ENCODE data around the gene CCT7.

Gene CCT7

DNA sequence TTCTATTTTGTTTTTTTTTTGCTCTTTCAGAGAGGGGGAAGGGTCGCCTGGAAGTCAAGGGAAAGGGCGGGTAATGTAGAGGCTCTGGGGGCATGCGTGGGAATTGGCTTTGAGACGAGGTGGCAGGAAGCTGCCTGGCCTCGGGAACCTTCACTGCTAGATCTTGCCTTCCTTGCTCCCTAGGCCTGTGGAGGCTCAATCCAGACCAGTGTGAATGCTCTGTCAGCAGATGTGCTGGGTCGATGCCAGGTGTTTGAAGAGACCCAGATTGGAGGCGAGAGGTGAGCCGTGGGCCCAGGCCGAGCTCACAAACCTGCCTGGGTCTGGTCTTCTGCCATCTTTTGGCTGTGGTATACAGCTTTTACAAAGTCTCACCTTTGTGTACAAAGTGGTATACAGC, 15.5 kb downstream of the CCT7 start:
- Histone ChIP-seq H3K27me3 (no peaks in the 10 kb centered on the region), H3K27ac (no peak overlapping the region), H3K4me2 (no peak overlapping the region), H3K4me1 (peaks cover 2 to 29% (median 13%) of the 10 kb centered on the region in 10 experiments; a peak in 14 of 20 replicates), H3K9ac (no peak overlapping the region), H3K4me3 (no peak overlapping the region), H3K9me3 (replicated peaks in 1 of 11) (no peaks in the 10 kb centered on the region), H3K36me3 (peaks cover 87 to 100% (median 100%) of the 10 kb centered on the region in 11 experiments), H4K20me1 (peaks cover 35 to 100% (median 99%) of the 10 kb centered on the region in 11 experiments; a peak in 21 of 22 replicates)
- TF ChIP-seq Cebpa-rat (IDR thresholded peaks at IDR 0.05), result no peak

DNA sequence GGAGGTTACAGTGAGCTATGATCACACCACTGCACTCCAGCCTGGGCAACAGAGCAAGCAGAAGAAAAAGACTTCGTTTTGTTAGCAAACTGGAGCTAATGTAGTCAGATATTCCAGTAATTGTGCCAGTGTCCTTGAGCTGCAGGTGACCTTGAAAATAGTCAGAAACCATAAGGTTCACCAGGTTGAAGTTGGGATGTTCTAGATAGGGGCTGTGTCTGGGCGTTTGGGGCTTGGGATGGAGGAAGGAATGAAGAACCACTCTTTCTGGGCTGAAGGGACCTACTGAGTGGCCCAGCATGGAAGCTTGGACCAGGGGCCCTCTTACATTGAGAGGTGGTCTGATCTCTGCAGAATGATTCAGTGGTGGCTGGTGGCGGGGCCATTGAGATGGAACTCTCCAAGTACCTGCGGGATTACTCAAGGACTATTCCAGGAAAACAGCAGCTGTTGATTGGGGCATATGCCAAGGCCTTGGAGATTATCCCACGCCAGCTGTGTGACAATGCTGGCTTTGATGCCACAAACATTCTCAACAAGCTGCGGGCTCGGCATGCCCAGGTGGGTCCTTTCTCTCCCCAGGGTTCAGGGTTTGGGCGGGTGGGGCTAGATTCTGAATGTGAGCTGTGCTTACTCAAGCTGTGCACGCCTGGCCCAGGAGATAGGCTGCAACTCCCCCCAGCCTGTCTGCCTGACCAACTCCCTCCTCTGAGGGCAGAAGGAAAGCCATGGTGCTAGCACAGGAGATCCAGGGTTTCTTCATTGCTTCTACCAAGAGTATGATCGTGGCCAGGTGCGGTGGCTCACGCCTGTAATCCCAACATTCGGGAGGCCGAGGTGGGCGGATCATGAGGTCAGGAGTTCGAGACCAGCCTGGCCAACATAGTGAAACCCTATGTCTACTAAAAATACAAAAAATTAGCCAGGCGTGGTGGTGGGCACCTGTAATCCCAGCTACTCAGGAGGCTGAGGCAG, 17.1 kb downstream of the CCT7 start:
- no peak for TF ChIP-seq Cebpa-rat (IDR thresholded peaks at IDR 0.05)
- Histone ChIP-seq H3K4me3 (no peak overlapping the region), H3K9me3 (replicated peaks in 1 of 11) (no peaks in the 10 kb centered on the region), H3K4me2 (no peak overlapping the region), H3K27ac (no peak overlapping the region), H3K4me1 (peaks cover 11 to 42% (median 25%) of the 10 kb centered on the region in 10 experiments; a peak in 19 of 20 replicates), H3K36me3 (peaks cover 76 to 100% (median 100%) of the 10 kb centered on the region in 11 experiments), H4K20me1 (peaks cover 25 to 100% (median 99%) of the 10 kb centered on the region in 11 experiments; a peak in 21 of 22 replicates), H3K27me3 (no peaks in the 10 kb centered on the region), H3K9ac (no peak overlapping the region)

DNA sequence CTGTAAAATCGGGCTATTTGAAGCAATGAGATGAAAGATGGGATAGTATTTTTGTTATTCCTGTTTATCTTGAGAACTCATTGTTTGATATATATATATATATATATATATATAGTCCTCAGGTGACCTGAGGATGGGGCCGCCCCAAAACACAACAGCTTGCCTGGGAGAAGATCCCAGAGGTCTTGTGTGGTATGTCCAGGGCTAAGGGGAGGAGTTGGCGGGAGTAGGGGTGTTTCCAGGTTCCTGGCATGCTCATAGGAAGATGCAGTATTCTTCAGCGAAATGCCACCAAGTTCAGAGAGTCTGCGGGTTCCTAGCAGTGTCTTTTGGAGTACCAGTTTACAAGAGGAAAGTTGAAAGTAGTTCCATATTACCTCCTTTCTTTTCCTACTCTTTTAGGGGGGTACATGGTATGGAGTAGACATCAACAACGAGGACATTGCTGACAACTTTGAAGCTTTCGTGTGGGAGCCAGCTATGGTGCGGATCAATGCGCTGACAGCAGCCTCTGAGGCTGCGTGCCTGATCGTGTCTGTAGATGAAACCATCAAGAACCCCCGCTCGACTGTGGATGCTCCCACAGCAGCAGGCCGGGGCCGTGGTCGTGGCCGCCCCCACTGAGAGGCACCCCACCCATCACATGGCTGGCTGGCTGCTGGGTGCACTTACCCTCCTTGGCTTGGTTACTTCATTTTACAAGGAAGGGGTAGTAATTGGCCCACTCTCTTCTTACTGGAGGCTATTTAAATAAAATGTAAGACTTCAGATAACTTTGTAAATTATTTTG, 18.3 kb downstream of the CCT7 start:
- peaks cover 11 to 40% (median 28%) of the 10 kb centered on the region in 10 experiments; a peak in 19 of 20 replicates for H3K4me1 ChIP-seq
- H3K36me3 ChIP-seq, result peaks cover 63 to 100% (median 97%) of the 10 kb centered on the region in 11 experiments
- no peak overlapping the region for H3K4me3 ChIP-seq
- no peaks in the 10 kb centered on the region for H3K9me3 ChIP-seq (replicated peaks in 1 of 11)
- H3K27me3 ChIP-seq, result no peaks in the 10 kb centered on the region
- H4K20me1 ChIP-seq, result peaks cover 18 to 100% (median 99%) of the 10 kb centered on the region in 11 experiments; a peak in 21 of 22 replicates
- peak overlapping the region in 2 of 11 experiments; percentile 33 to 39; a peak in 2 of 22 replicates for H3K4me2 ChIP-seq
- no peak overlapping the region for H3K9ac ChIP-seq
- H3K27ac ChIP-seq, result no peak overlapping the region
- TF ChIP-seq Cebpa-rat (IDR thresholded peaks at IDR 0.05), result no peak

DNA sequence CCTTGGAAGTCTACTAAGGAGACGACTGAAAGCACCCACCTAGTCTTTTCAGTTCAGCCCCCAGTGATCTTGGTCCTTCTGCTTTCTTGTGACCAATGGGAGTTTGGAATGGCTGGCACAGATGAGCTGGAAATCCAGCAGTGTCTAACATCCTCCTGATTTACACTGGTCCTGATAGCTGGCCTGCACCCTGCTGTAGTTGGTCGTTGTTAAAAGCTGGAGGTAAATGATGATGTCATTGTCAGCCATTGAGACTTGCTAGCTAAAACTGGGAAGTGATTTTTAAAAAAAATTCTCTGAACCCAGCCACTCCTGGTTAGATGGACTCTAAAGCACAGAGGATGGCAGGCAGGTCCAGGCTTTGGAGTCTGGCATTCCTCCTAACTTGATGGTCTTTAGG, 19.3 kb downstream of the CCT7 start:
- Histone ChIP-seq H4K20me1 (peaks cover 18 to 100% (median 99%) of the 10 kb centered on the region in 11 experiments; a peak in 21 of 22 replicates), H3K27me3 (no peaks in the 10 kb centered on the region), H3K9ac (peak overlapping the region in 2 of 11 experiments; percentile 1 to 2; a peak in 1 of 22 replicates), H3K27ac (peak overlapping the region in 3 of 11 experiments; percentile 36 to 44 (median 43); a peak in 6 of 22 replicates), H3K9me3 (replicated peaks in 1 of 11) (no peaks in the 10 kb centered on the region), H3K4me3 (no peak overlapping the region), H3K4me1 (peaks cover 19 to 50% (median 36%) of the 10 kb centered on the region in 10 experiments), H3K4me2 (peak overlapping the region in 3 of 11 experiments; percentile 33 to 41 (median 39); a peak in 6 of 22 replicates), H3K36me3 (peaks cover 56 to 100% (median 96%) of the 10 kb centered on the region in 11 experiments)
- no peak for TF ChIP-seq Cebpa-rat (IDR thresholded peaks at IDR 0.05)

DNA sequence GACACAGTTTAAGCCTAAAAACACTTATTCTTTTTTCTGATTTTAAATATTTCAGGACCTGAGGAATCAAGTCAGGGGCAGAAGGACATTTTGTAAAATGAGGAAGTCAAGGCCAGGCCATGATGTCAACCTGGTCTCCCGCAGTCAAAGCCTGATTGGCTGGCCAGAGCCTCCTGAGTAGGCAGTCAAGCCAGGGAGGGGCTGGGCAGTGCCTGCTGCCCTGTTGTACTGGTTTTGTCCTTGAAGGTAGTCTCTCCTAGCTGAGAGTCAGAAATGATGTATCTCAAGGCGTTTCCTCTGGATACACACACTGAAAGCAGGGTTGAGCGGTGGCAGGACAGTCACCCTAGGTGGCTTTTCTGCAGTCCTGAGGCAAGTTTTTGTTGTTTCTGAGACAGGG, 19.8 kb downstream of the CCT7 start:
- no peaks in the 10 kb centered on the region for H3K27me3 ChIP-seq
- H3K4me1 ChIP-seq, result peaks cover 20 to 55% (median 40%) of the 10 kb centered on the region in 10 experiments
- no peak overlapping the region for H3K4me3 ChIP-seq
- peak overlapping the region in 3 of 11 experiments; percentile 27 to 44 (median 43); a peak in 6 of 22 replicates for H3K27ac ChIP-seq
- H3K9me3 ChIP-seq (replicated peaks in 1 of 11), result no peaks in the 10 kb centered on the region
- TF ChIP-seq Cebpa-rat (IDR thresholded peaks at IDR 0.05), result no peak
- H3K9ac ChIP-seq, result peak overlapping the region in 1 of 11 experiments; percentile 2; a peak in 1 of 22 replicates
- peaks cover 18 to 100% (median 99%) of the 10 kb centered on the region in 11 experiments; a peak in 21 of 22 replicates for H4K20me1 ChIP-seq
- peaks cover 56 to 100% (median 96%) of the 10 kb centered on the region in 11 experiments for H3K36me3 ChIP-seq
- peak overlapping the region in 3 of 11 experiments; percentile 33 to 41 (median 39); a peak in 6 of 22 replicates for H3K4me2 ChIP-seq

DNA sequence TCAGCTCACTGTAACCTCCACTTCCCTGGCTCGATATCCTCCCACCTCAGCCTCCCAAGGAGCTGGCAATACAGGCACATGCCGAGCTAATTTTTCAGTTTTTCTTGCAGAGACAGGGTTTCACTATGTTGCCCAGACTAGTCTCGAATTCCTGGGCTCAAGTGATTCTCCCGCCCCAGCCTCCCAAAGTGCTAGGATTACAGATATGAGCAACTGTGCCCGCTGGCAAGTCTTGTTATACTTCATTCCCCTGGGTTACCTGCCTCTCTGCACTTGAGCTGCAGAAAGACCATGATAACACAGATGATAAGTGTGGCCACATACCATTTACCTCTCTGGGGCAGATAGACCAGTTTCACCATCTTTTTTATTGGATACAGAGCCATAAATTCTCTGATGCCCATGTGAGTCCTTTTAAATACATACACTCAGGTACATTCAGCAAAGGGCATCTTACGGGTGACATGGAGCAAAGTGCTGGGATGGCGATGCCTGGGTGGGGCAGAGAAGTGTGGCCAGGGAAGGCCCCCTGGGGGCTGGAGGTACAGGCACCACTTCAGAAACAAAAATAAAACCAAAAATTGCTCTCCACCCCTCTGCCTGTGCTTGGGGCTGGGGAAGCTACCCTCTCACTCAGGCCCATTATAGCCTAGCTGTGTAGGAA, 20.4 kb downstream of the CCT7 start:
- no peak for TF ChIP-seq Cebpa-rat (IDR thresholded peaks at IDR 0.05)
- peaks cover 56 to 100% (median 96%) of the 10 kb centered on the region in 11 experiments for H3K36me3 ChIP-seq
- H3K27me3 ChIP-seq, result no peaks in the 10 kb centered on the region
- peak overlapping the region in 1 of 11 experiments; percentile 8; a peak in 1 of 22 replicates for H3K9ac ChIP-seq
- H3K9me3 ChIP-seq (replicated peaks in 1 of 11), result no peaks in the 10 kb centered on the region
- peak overlapping the region in 6 of 11 experiments; percentile 3 to 44 (median 26); a peak in 5 of 22 replicates for H3K27ac ChIP-seq
- peaks cover 18 to 100% (median 96%) of the 10 kb centered on the region in 11 experiments; a peak in 21 of 22 replicates for H4K20me1 ChIP-seq
- H3K4me1 ChIP-seq, result peaks cover 20 to 58% (median 41%) of the 10 kb centered on the region in 10 experiments
- H3K4me2 ChIP-seq, result peak overlapping the region; percentile 0 to 41 (median 32); a peak in 13 of 22 replicates
- no peak overlapping the region for H3K4me3 ChIP-seq

DNA sequence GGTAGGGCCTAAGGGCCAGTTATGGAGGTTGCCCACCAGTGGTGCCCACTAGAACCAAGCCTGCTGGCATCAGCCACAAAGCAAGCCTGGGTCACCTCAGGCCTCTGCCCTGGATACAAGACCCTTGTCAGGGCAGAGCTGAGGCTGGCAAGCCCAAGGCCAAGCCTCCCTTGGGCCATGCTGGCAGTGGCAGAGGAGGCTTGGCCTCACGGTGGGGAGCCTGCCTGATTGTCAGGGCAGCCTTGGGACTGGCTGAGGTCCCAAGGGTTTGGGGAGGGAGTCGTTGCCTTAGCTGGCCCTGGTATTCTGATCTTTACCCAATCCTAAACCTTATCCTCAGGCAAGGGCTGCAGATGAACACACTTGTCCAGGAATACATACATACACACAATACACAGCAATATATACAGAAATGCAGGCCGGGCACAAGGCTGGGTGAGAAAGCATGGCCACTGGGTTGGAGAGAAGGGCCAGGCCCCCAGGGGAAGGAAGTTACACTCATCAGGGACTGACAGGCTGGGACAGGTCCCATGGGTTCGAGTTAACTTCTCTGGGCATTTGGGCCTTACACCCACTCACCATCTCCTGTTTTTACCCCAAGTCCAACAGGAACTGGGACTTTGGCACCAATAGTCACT, 21.0 kb downstream of the CCT7 start:
- TF ChIP-seq Cebpa-rat (IDR thresholded peaks at IDR 0.05), result no peak
- Histone ChIP-seq H3K4me2 (peak overlapping the region; percentile 0 to 40 (median 25); a peak in 15 of 22 replicates), H3K27ac (peak overlapping the region in 6 of 11 experiments; percentile 3 to 24 (median 16); a peak in 5 of 22 replicates)

More for the DNA sequence above, 21.0 kb downstream of the CCT7 start:
- no peaks in the 10 kb centered on the region for H3K9me3 ChIP-seq (replicated peaks in 1 of 11)
- peaks cover 17 to 100% (median 95%) of the 10 kb centered on the region in 11 experiments; a peak in 21 of 22 replicates for H4K20me1 ChIP-seq
- H3K4me1 ChIP-seq, result peaks cover 20 to 58% (median 41%) of the 10 kb centered on the region in 10 experiments
- H3K4me3 ChIP-seq, result no peak overlapping the region
- H3K27me3 ChIP-seq, result no peaks in the 10 kb centered on the region
- peak overlapping the region in 4 of 11 experiments; percentile 8 to 32 (median 20); a peak in 4 of 22 replicates for H3K9ac ChIP-seq
- H3K36me3 ChIP-seq, result peaks cover 56 to 100% (median 96%) of the 10 kb centered on the region in 11 experiments

All from BLaER1 treated with 17β-estradiol and CSF1 and Interleukin-3, amounts not matched to agents 10 nM and 100 nM (cell line).